ENCODE measurements around the gene RDH5.

RDH5 gene

DNA sequence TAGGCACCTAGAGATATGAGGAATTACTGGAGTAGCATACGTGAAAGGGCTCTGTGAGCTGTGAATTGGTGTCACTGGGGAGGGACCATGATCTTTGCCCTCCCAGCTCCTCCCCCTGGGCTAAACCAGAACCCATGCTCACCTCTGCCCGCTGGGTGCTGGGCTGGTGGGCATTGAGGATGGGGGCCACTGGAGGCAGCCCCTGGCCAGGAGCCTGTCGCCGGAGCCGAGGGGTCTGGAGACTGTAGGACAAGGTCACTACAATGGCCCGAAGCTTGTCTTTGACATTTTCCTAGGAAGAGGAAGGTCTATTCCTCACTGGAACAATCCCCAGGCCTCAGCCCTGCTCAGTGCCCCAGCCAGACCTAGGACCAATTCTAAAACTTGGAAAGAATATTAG is 24.1 kb upstream of the RDH5 start:
- DNase-seq (ENCODE audit: low spot score), result no peak

DNA sequence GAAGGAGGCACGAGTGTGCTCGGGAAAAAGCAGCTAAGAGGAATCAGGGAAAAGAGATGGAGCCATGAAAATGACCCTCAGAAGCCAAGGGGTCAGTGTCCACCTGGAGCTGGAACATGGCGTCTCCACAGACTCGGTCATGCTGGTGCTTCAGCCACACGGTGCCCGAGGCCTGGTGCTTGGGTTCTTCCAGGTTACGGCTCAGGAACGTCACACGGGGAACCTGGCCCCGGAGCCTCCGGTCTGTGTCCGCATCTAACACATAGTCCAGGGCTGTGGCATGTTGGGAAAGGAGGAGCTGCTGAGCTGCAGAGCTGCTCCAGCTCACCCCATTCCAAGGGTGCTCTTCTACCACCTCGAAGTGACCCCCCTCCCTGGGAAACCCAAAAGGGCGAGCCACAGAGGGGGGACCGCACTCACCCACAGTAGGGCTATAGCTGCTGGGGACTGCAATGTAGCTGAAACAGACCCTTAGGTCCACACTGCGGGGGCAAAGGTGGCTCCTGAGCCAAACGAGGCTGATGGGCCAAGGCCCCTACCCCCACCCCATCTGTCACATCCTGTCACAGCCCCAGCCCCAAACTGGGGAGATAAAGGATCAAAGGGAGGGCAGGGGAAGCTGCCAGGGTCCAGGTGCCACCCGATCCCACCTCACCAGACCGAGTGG is 23.3 kb upstream of the RDH5 start:
- no peak for DNase-seq (ENCODE audit: low spot score)

GRCh38 chr12:55697686-55698085 is 22.5 kb upstream of the RDH5 start:
- no peak for DNase-seq (ENCODE audit: low spot score)

DNA sequence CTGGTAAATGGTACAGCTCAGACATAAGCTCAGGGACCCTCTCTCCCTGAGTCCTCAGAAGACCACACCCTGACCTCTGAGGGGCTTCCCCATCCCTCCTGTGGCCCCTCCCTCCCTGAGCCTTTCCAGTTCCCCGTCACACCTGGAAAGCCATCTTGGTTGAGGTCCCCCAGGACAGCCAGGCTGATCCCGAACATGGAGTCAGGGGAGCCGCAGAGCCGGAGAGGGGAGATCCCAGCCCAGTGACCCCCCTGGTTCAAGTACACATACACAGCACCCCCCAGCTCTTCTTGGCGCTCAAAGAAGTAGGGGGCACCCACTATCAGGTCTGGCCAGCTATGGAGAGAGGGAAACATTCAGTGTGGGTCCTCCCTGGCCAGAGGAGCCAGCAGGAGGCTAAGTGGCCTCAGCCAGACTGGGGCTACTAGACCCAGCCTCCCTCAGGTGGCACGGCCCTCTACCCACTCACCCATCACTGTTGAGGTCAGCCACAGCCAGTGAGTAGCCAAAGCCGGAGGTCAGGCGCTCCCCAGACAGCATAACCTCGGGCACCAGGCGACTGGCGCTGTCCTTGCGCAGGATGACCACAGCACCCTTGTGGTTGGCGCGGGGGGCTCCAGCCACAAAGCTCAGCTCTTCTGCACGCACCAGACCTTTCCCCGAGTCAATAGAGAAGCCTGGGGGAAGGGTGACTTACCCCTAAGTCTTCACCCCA is 21.8 kb upstream of the RDH5 start:
- DNase-seq (ENCODE audit: low spot score), result no peak

DNA sequence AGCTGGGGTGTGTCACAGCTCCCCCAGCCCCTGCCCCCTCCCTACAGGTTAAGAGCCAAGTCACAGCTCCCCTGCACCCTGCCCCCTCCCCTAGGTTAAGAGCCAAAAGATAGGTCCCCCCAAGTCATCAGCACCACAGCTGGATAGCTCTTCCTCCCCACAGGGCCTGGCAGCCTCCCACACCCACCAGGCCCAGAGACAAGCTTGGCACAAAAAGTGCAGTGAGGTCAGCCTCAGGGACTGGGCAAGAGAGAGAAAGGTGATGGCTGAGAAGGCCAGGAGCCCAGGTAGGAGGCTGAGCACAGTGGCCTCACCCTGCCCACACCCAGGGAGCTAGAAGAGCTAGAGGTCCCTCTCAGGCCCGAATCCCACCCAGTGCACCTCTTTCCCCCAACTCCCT is 21.2 kb upstream of the RDH5 start:
- DNase-seq (ENCODE audit: low spot score), result no peak

DNA sequence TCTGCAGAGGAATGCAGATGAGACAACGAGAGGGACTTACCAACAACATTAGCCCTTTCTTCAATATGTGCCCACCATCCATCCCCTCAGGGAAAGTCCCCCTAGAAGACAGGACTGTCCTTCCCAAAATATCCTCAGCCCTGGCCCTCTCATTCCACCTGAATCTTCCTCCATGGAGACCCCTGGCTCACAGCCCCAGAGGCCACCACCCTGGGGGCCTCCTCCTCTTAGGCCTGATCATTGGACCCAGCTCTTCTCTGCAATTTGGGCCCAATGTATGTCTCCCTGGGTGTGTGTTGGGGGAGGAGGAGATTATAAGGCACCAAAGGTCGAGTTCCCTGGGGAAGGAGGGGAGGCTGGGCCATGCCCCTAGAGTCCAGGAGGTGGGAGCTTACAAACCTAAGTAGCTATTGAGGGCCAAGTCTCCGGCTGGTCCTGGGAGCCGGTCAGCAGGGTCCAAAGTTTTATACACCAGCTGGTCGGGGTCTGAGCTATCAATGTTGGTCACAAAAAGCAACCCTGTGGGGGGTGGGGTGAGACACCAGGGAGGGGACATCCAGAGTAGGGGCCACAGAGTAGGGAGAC is 20.6 kb upstream of the RDH5 start:
- DNase-seq (ENCODE audit: low spot score), result no peak

GRCh38 chr12:55700255-55701018 is 19.8 kb upstream of the RDH5 start:
- DNase-seq (ENCODE audit: low spot score), result peak; percentile 22

GRCh38 chr12:55702861-55703260 is 17.3 kb upstream of the RDH5 start:
- no peak for DNase-seq (ENCODE audit: low spot score)

- DNase-seq (ENCODE audit: low spot score), result no peak
Measured at GRCh38 chr12:55703288-55703687, 16.9 kb upstream of the RDH5 start.

GRCh38 chr12:55703901-55704761 is 16.1 kb upstream of the RDH5 start:
- no peak for DNase-seq (ENCODE audit: low spot score)

DNA sequence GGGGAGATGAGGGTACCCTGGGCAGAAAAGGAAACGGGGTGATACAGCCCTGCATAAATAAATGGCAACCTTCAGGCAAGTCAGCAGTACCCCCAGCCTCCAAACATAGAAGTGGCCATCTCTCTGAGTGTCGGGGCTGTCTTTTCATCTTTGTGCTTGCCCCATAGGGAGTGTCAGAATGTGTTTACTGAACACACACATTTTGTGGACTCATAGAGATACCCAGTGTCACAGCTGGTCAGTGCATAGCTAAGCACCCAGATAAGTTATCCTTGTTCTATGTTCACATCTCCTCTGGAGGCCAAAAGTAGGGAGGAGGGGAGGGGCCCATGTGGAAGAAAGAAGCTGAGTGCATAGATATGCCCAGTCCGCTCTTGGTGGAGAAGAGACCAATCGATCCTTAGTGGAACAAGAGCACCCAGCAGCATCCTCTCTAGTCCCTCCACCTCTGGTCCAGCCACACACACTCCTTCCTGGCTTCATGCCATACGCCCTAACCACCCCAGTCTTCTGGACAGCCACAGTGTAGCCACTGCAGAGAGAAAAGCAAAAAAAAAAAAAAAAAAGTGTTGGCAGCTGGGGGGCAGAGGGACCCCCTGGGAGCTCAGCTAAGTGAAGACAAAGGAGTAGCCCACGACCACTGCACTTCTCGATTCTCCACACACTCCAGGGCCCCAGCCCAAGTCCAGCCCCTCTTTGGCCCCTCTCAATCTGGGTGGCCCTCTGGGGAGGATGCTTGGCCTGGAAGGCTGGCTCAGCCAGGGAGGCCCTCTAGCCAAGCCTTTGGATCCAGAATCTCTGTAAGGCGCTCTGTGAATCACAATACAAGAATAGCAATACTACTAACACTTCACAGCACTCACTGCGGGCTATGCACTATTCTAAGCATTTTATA is 15.1 kb upstream of the RDH5 start:
- no peak for DNase-seq (ENCODE audit: low spot score)

DNA sequence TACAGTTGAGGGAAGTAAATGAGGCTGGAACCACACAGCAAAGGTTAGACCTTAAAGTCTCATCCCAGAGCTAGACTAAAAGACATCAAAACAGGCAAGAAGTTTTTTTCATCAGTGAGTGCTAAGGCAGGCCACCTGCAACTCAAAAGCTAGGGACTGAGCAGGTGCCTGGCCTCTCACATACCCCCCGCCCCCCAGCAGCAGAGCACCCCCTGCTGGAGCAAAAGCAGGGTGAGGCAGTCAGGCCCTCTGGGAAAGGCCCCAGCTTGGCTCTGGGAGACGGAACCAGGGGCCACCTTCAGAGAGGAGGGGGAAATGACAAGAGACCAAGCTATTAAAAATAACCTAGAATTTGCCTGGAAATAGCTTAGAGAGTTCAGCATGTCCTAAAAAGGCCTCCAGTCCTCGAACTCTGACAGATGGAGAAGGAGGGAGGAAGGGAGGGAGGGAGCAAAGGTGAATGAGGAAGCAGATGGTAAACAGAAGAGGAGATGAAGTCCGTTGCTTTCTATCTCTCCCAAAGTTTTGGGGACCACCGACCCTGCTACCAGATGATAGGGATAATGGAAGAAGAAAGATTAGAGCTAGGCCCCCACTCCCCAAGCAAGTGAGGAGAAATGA is 14.3 kb upstream of the RDH5 start:
- no peak for DNase-seq (ENCODE audit: low spot score)

GRCh38 chr12:55706568-55707218 is 13.5 kb upstream of the RDH5 start:
- DNase-seq (ENCODE audit: low spot score), result no peak

DNA sequence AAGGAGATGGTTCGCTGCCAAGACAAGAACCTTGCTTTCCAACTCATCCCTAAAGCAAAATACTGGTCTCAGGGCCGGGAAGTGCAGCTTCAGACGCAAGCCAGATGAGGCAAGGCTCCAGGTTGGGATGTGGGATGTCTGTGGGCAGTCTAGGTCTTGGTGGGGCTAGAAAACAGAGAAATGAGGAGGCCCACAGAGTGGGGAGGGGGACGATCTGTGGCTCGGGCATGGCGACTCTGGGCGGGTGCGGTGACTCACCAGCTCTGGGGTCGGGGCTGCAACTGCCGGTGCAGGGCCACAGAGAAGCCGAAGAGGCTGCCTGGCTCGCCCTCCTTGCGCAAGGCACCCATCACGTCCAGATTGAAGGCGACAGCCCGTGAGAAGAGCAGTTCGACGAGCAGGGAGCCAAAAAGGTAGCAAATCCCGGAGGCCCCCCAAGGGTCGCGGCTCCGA is 12.9 kb upstream of the RDH5 start:
- DNase-seq (ENCODE audit: low spot score), result no peak

DNA sequence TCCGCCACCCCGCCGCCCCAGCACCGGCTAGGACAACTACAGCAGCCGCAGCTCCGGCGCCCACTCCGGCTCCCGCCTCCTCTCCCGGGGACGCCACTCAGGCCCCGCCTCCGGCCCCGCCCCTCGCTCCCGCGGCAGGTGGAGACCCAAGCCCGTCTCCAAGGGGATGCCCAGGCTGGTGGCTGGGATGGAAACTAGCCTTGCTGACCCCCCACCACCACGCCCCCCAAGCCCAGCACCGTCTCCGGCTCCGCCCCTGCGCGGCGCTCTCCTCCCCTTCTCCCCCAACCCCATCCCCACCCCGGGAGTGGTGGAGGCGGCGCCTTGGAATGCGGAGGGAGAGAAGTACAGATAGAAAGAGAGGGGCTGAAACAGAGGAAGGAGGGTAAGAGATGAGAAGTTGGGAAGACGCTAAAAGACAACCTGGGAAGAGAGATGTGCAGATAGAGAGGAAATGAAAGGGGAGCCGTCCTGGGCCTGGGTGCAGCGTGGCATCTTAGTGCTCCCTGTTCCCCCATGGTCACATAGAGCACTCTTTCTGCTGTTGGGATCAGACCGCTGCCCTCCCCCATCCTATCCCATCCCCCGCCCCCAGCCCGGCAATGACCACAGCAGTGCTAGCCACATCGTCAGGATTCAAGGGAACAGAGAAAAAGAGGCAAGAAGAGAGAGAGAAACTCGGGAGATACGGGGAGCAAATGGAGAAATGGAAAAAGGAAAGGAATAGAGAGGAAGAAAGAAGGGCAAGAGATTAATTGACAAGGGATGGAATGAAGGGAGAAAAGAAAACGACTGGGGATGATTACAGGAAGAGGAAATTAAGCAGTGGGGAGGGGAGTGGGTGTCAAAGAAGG is 12.1 kb upstream of the RDH5 start, which contains the start of gene ITGA7:
Gene ITGA7, minus strand, starts transcription at position 64 of the 854 bp plus-strand sequence. CDS start 222 bp downstream, outside the sequence.
- peak; percentile 66 for DNase-seq (ENCODE audit: low spot score)

- no peak for DNase-seq (ENCODE audit: low spot score)
Measured at GRCh38 chr12:55708695-55709233, 11.4 kb upstream of the RDH5 start.

- no peak for DNase-seq (ENCODE audit: low spot score)
Measured at GRCh38 chr12:55711786-55712553, 8.2 kb upstream of the RDH5 start.

Measured in AG08395 (cell line).